Heart left ventricle (tissue), 16 donors: ENCODE measurements around the gene BMPR2. TPM values are rescaled to one million over a fixed set of nuclear protein-coding genes. Genes with fewer than 3 reads are reported as not detected.
"Not testable (repeated sequence)": the region's sequence is repeated elsewhere in the genome, so short reads cannot be mapped to it uniquely, and the experiment has no call there.

Experiments
- ATAC-seq, 4 donors: fragments of 200-7000 bp; cut with Tn5 transposase; one replicate each; pipeline ENCODE4 v1.9.1; 2020 to 2022; ENCODE audit warnings: moderate library complexity in 4 of 4, mild to moderate bottlenecking in 3 of 4, moderate number of reproducible peaks in 1 of 4
- DNase-seq, 5 donors: peaks; one replicate each; pipeline ENCODE4 v3.0.0-alpha.2; 2020
- H3K27ac ChIP-seq, 12 donors: fragments of 200-600 bp; sonication (generic) in 4 of 12; one replicate each; pipeline versions ENCODE4 v1.5.0 to v1.8.0; 2016 to 2022; ENCODE audit warnings: mild to moderate bottlenecking in 2 of 12
- H3K27me3 ChIP-seq, 9 donors: fragments of 200-600 bp; sonication (generic) in 2 of 9; one replicate each; pipeline versions ENCODE4 v1.5.1 to v1.8.0; 2016 to 2022; ENCODE audit warnings: mild to moderate bottlenecking in 3 of 9
- H3K36me3 ChIP-seq, 9 donors: fragments of 200-600 bp; sonication (generic) in 2 of 9; one replicate each; pipeline versions ENCODE4 v1.5.0 to v1.8.0; 2018 to 2022; ENCODE audit warnings: mild to moderate bottlenecking in 2 of 9
- H3K4me1 ChIP-seq, 12 donors: fragments of 200-600 bp; sonication (generic) in 4 of 12; one replicate each; pipeline versions ENCODE4 v1.5.0 to v1.8.0; 2016 to 2022; ENCODE audit warnings: mild to moderate bottlenecking in 3 of 12
- H3K4me3 ChIP-seq, 12 donors: fragments of 200-600 bp; sonication (generic) in 4 of 12; one replicate each; pipeline versions ENCODE4 v1.5.0 to v1.8.0; 2017 to 2022; ENCODE audit warnings: mild to moderate bottlenecking in 9 of 12, moderate library complexity in 4 of 12
- H3K9me3 ChIP-seq, 12 donors: fragments of 200-600 bp; sonication (generic) in 4 of 12; one replicate each; pipeline versions ENCODE4 v1.5.0 to v1.8.0; 2016 to 2022; ENCODE audit warnings: mild to moderate bottlenecking in 1 of 12
- CTCF ChIP-seq, 12 donors: fragments of 200-600 bp; sonication (generic) in 4 of 12; IDR thresholded peaks; one replicate each; pipeline versions ENCODE4 v1.5.0 to v1.8.0; 2018 to 2022; ENCODE audit warnings: antibody characterized with exemption in 12 of 12, mild to moderate bottlenecking in 5 of 12
- POLR2A ChIP-seq, 2 donors: fragments of 450-650 bp; IDR thresholded peaks; one replicate each; pipeline ENCODE4 v1.6.1; 2017; ENCODE audit warnings: antibody characterized with exemption in 2 of 2, mild to moderate bottlenecking in 2 of 2, moderate library complexity in 2 of 2
- WGBS, 4 donors: extraction: QIAGEN DNeasy Blood & Tissue Kit in 2 of 4; methylation state at CpG; one replicate each; pipeline versions ENCODE4 v1.1.5 to v1.1.7; 2013 to 2018; 5-methylcytosine and 5-hydroxymethylcytosine counted together
- intact Hi-C, 10 donors: fragments of 100-400 bp; cut with DNase I; formaldehyde crosslinking; loops; one replicate each; pipeline versions ENCODE4 v1.11.1 to v1.14.2; 2022
- polyA plus RNA-seq, 2 donors: library from polyadenylated mRNA; stranded (reverse); fragments of 200-250 nt; gene quantifications; one replicate each; pipeline ENCODE4 v1.2.3, GENCODE V29; 2013
- total RNA-seq, 9 donors: library from RNA; depleted of rRNA in 2 of 9; stranded (reverse); fragments of >200 nt in 2 of 9; fragmentation: NEBNext Ultra II Directional in 3 of 9; extraction: Animal tissue kit (Norgen Biotek cat#: 25700) in 3 of 9; gene quantifications; one replicate each; pipeline versions ENCODE4 v1.1.0 to v1.2.4, GENCODE V29; 2016 to 2023
- donor health status: ischemic (EF 13 %, LVEDD 7.1; RV severe dilation, severe dysfunction).
- donor health status: healthy with polysubstance abuse.
- donor health status: DM: no; HTN: yes; CAD: no.
- donor health status: DM: no; HTN: no; CAD: no.
- donor health status: ischemic (EF 25% LVEDD 6.9; RV normal size, moderate dysfunction).
- donor health status: ischemic (EF 25% LVEDD 5.7; RV mildly dilated, moderate dysfunction).
- donor health status: healthy.
- donor health status: DM: yes; HTN: yes; CAD: no.
- donor health status: ischemic (EF 35%, LVEDD 5.7; RV mildly dilated, moderate dysfunction).
- donor health status: nonischemic (EF 11% LVEDD 7.7; RV severe dilation, severe dysfunction).
- donor health status: DM: yes; HTN: yes; CAD: no.
- donor health status: PGD.
- donor health status: ischemic (EF 29% LVEDD 5.4; RV normal size, mild dysfunction).
- donor health status: nonischemic (EF 23%, LVEDD 6.1; RV moderate dilation, normal function).

Gene BMPR2
- total and polyA plus RNA-seq, 11 donors, result 9.0 to 81.9 (median 59.9) TPM

- Histone ChIP-seq H3K9me3 (no peaks in the 10 kb centered on the region), H3K36me3 (peaks cover 0 to 71% (median 10%) of the 10 kb centered on the region in 9 donors), H3K27ac (no peak overlapping the region), H3K27me3 (no peaks in the 10 kb centered on the region), H3K4me3 (no peak overlapping the region), H3K4me1 (peaks cover 0 to 9% (median 0%) of the 10 kb centered on the region in 12 donors)
- DNase-seq (no peak), ATAC-seq (no peak)
- 90 to 97% (median 97%) methylated on average over 2 of the region's 2 CpGs for WGBS, 4 donors
- intact Hi-C loops, result loop anchor here in 3 of 10 donors (10.0 kb wide), 2 partner anchors 173 to 273 kb away; partner anchors contain the start of gene BMPR2 (in 1 of the 3)
- TF ChIP-seq CTCF (IDR thresholded peaks at IDR 0.05) (no peak), POLR2A (IDR thresholded peaks at IDR 0.05) (no peak)
These were observed 172.1 kb downstream of the BMPR2 start for GRCh38 chr2:202548240-202548639.

GRCh38 chr2:202551000-202551399 lies 174.9 kb downstream of the BMPR2 start:
- ATAC-seq, H3K27ac ChIP-seq, H3K4me3 ChIP-seq, H3K9me3 ChIP-seq, H3K27me3 ChIP-seq, DNase-seq, H3K4me1 ChIP-seq, intact Hi-C loops: not testable (repeated sequence)
- WGBS, 4 donors, result 96 to 97% (median 96%) methylated on average over 10 of the region's 10 CpGs
- H3K36me3 ChIP-seq, result peaks cover 0 to 81% (median 27%) of the 10 kb centered on the region in 9 donors

- 91 to 96% (median 94%) methylated on average over 4 of the region's 4 CpGs for WGBS, 4 donors
- no peak overlapping the region for H3K4me3 ChIP-seq
- ATAC-seq, result no peak
These were observed 179.2 kb downstream of the BMPR2 start for GRCh38 chr2:202555356-202555755.

GRCh38 chr2:202560200-202560599 lies 184.1 kb downstream of the BMPR2 start:
- Histone ChIP-seq H3K27ac (no peak overlapping the region), H3K27me3 (no peaks in the 10 kb centered on the region), H3K9me3 (no peaks in the 10 kb centered on the region), H3K36me3 (peaks cover 0 to 86% (median 51%) of the 10 kb centered on the region in 9 donors), H3K4me3 (no peak overlapping the region), H3K4me1 (no peaks in the 10 kb centered on the region)
- WGBS, 4 donors, result 68 to 79% (median 73%) methylated on average over 1 of the region's 1 CpG
- intact Hi-C loops, result no loop called here
- DNase-seq, result no peak
- no peak for ATAC-seq
- TF ChIP-seq CTCF (IDR thresholded peaks at IDR 0.05) (no peak), POLR2A (IDR thresholded peaks at IDR 0.05) (no peak)

More at GRCh38 chr2:202555356-202555755, 179.2 kb downstream of the BMPR2 start:
- H3K27ac ChIP-seq, result no peak overlapping the region
- intact Hi-C loops, result no loop called here
- no peaks in the 10 kb centered on the region for H3K4me1 ChIP-seq
- no peaks in the 10 kb centered on the region for H3K9me3 ChIP-seq
- no peaks in the 10 kb centered on the region for H3K27me3 ChIP-seq
- TF ChIP-seq CTCF (IDR thresholded peaks at IDR 0.05) (no peak), POLR2A (IDR thresholded peaks at IDR 0.05) (no peak)
- no peak for DNase-seq
- peaks cover 0 to 81% (median 60%) of the 10 kb centered on the region in 9 donors for H3K36me3 ChIP-seq

DNA sequence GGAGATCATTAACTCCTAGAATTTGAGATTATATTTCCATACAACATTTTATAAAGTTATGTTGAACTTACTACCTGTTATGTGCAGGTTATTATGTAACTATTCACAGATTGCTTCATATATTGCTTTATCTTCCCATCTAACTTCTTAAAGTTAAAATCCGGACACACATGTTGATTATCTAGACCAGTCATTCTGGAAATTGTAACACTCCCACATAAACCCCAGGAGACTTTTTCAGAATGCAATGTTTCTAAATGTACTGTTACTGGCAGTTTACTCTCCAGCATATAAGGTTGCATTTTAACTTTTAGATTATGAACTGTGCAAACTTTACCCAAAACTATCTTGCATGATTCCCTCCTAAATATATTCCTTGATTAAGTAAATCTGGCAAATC lies 188.1 kb downstream of the BMPR2 start:
- intact Hi-C loops, result no loop called here
- H3K9me3 ChIP-seq, result no peaks in the 10 kb centered on the region
- no peaks in the 10 kb centered on the region for H3K4me1 ChIP-seq
- H3K4me3 ChIP-seq, result no peak overlapping the region
- peaks cover 0 to 49% (median 21%) of the 10 kb centered on the region in 9 donors for H3K36me3 ChIP-seq
- 51 to 56% (median 52%) methylated on average over 1 of the region's 1 CpG for WGBS, 4 donors
- no peak overlapping the region for H3K27ac ChIP-seq
- ATAC-seq, result no peak
- TF ChIP-seq POLR2A (IDR thresholded peaks at IDR 0.05) (no peak), CTCF (IDR thresholded peaks at IDR 0.05) (no peak)
- H3K27me3 ChIP-seq, result no peaks in the 10 kb centered on the region
- DNase-seq, result no peak
